Keratinocyte (primary cell): ENCODE data around the gene MRPL28. TPM values are rescaled to one million over a fixed set of nuclear protein-coding genes. Genes with fewer than 3 reads are reported as not detected.

Source experiments
- DNase-seq: peaks from one replicate; pipeline ENCODE4 v3.0.0-alpha.2; 2011; ENCODE audit warnings: low read depth, missing footprints, low spot score
- FAIRE-seq: peaks from 2 replicates; lab custom pipeline; 2011; peaks lifted over from hg19 to GRCh38; lab: Jason Lieb, UNC
- H2AFZ ChIP-seq: 2 replicates; pipeline ENCODE4 v1.6.0; 2012; ENCODE audit warnings: low read length, control low read depth, inconsistent platforms; ENCODE audit not compliant: control insufficient read depth
- H3K27ac ChIP-seq: 2 replicates; pipeline ENCODE4 v1.5.1; 2011; ENCODE audit warnings: low read length; ENCODE audit not compliant: control insufficient read depth, insufficient read depth
- H3K27me3 ChIP-seq: 3 replicates; pipeline ENCODE4 v1.6.0; 2011; ENCODE audit warnings: low read length; ENCODE audit not compliant: control insufficient read depth, insufficient read depth; ENCODE audit errors: extremely low read depth
- H3K36me3 ChIP-seq, 2 experiments: 2 replicates in 1 of 2; 3 replicates in 1 of 2; pipeline ENCODE4 v1.5.1; 2011; ENCODE audit warnings: low read length in 2 of 2, mild to moderate bottlenecking in 1 of 2; ENCODE audit not compliant: control insufficient read depth in 2 of 2, insufficient read depth in 2 of 2; ENCODE audit errors: extremely low read depth in 1 of 2
- H3K4me1 ChIP-seq: 3 replicates; pipeline ENCODE4 v1.5.1; 2011; ENCODE audit warnings: low read length; ENCODE audit not compliant: control insufficient read depth, insufficient read depth; ENCODE audit errors: extremely low read depth
- H3K4me2 ChIP-seq: 3 replicates; pipeline ENCODE4 v1.6.0; 2011; ENCODE audit warnings: low read depth, low read length; ENCODE audit not compliant: control insufficient read depth, insufficient read depth; ENCODE audit errors: extremely low read depth
- H3K4me3 ChIP-seq, 3 experiments: fragments of 200-600 bp in 1 of 3; sonication (generic) in 1 of 3; 2 replicates in 2 of 3; 3 replicates in 1 of 3; pipeline ENCODE4 v1.5.1; 2011 to 2016; ENCODE audit warnings: low read length in 3 of 3, mild to moderate bottlenecking in 3 of 3, control low read depth in 2 of 3, inconsistent platforms in 1 of 3, low read depth in 1 of 3, mixed read lengths in 1 of 3, mixed run types in 1 of 3, moderate library complexity in 1 of 3; ENCODE audit not compliant: control insufficient read depth in 2 of 3, insufficient read depth in 2 of 3; ENCODE audit errors: extremely low read depth in 1 of 3
- H3K79me2 ChIP-seq: 2 replicates; pipeline ENCODE4 v1.6.0; 2012; ENCODE audit warnings: low read length; ENCODE audit not compliant: control insufficient read depth, insufficient read depth
- H3K9ac ChIP-seq: 3 replicates; pipeline ENCODE4 v1.6.0; 2011; ENCODE audit warnings: low read length; ENCODE audit not compliant: control insufficient read depth, insufficient read depth; ENCODE audit errors: extremely low read depth
- H3K9me1 ChIP-seq: 3 replicates; pipeline ENCODE4 v1.6.0; 2011; ENCODE audit warnings: low read length; ENCODE audit not compliant: control insufficient read depth, insufficient read depth; ENCODE audit errors: extremely low read depth
- H3K9me3 ChIP-seq: 2 replicates; pipeline ENCODE4 v1.5.1; 2012; ENCODE audit warnings: low read depth, low read length; ENCODE audit not compliant: control insufficient read depth
- H4K20me1 ChIP-seq: 3 replicates; pipeline ENCODE4 v1.6.0; 2011; ENCODE audit warnings: low read length; ENCODE audit not compliant: control insufficient read depth, insufficient read depth; ENCODE audit errors: extremely low read depth
- CTCF ChIP-seq, 3 experiments: IDR thresholded peaks in 1 of 3; conservative IDR thresholded peaks in 1 of 3; optimal IDR thresholded peaks in 1 of 3; 2 replicates in 2 of 3; 3 replicates in 1 of 3; pipeline versions ENCODE3 to v1.5.1; 2011; ENCODE audit warnings: low read length in 3 of 3, mild to moderate bottlenecking in 3 of 3, moderate library complexity in 2 of 3, control low read depth in 1 of 3, inconsistent platforms in 1 of 3; ENCODE audit not compliant: insufficient read depth in 2 of 3; ENCODE audit errors: extremely low read depth in 1 of 3
- EZH2 ChIP-seq: IDR thresholded peaks from one replicate; pipeline ENCODE4 v1.6.1; 2012; ENCODE audit warnings: inconsistent platforms, mild to moderate bottlenecking, low read length, moderate library complexity
- dilution Hi-C: fragments of 300-500 bp; cut with MboI; formaldehyde crosslinking; loops from one replicate; pipeline ENCODE4 v1.7.0; 2020; ENCODE audit warnings: low sequenced_read_pairs; ENCODE audit not compliant: extremely low pct_ligation_motif_present
- polyA plus RNA-seq, 5 experiments: library from polyadenylated mRNA; depleted of rRNA in 3 of 5; stranded (reverse) in 3 of 5; stranded (forward) in 1 of 5; unstranded in 1 of 5; fragments of >200 nt; gene quantifications; 1 replicate in 1 of 5; 2 replicates in 3 of 5; 3 replicates in 1 of 5; pipeline versions ENCODE4 v1.2.1 to v1.2.3, GENCODE V29; 2011 to 2012; ENCODE audit warnings: missing spikeins in 2 of 5, low read depth in 1 of 5, low replicate concordance in 1 of 5

MRPL28 gene
- polyA plus RNA-seq, 1 donor (not counting 4 experiments of a cell fraction or from before 2014, with no cell fraction given): 115 TPM

GRCh38 chr16:380762-381011 lies 10.3 kb upstream of the MRPL28 start:
- Histone ChIP-seq H3K4me2 (peak overlapping the region; percentile 80), H3K9me1 (no peaks in the 10 kb centered on the region), H3K9me3 (no peaks in the 10 kb centered on the region), H3K9ac (peak overlapping the region; percentile 67), H3K4me3 (peak overlapping the region; percentile 73 to 82 (median 81)), H3K4me1 (peaks cover 16% of the 10 kb centered on the region), H2AFZ (peak overlapping the region; percentile 33), H4K20me1 (no peaks in the 10 kb centered on the region), H3K27ac (no peak overlapping the region), H3K79me2 (peaks cover 9% of the 10 kb centered on the region), H3K36me3 (peaks cover 0 to 10% of the 10 kb centered on the region in 2 experiments), H3K27me3 (no peaks in the 10 kb centered on the region)
- DNase-seq (no peak), FAIRE-seq (no peak)
- TF ChIP-seq CTCF (optimal IDR thresholded peaks at IDR 0.05 in 1 of 3, IDR thresholded peaks at IDR 0.05 in 1 of 3, conservative IDR thresholded peaks at IDR 0.05 in 1 of 3; ENCODE audit: extremely low read depth in 1 of 3, insufficient read depth in 2 of 3, low read length in 3 of 3) (no peak), EZH2 (no peak)
- dilution Hi-C loops: no loop called here

DNA sequence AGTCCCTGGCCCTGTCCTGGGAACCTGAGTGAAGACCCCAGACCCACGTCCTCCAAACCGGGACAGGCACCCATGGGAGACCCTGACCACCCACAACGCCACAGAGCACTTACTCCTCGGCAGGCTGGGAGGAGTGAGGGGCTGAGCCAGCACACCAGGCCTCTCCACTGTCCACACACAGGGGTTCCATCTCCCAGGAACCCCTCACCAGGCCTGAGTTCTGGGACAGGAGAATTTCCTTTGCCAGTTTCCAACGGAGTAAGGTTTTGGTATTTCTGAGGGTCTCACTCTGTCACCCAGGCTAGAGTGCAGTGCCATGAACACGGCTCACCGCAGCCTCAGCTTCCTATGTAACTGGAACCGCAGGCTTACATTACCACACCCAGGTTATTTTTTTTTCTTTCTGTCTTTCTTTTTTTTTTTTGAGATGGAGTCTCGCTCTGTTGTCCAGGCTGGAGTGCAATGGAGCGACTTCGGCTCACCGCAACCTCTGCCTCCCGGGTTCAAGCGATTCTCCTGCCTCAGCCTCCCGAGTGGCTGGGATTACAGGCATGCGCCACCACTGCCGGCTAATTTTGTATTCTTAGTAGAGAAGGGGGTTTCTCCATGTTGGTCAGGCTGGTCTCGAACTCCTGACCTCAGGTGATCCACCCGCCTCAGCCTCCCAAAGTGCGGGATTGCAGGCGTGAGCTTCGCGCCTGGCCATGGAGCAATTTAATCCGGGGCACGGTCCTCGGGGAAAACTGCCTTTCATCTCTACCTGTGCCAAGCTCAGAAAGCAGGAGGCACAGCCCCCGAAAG lies 9.8 kb upstream of the MRPL28 start:
- Histone ChIP-seq H3K9ac (no peak overlapping the region), H3K4me1 (peaks cover 16% of the 10 kb centered on the region), H3K9me3 (no peaks in the 10 kb centered on the region), H3K9me1 (no peaks in the 10 kb centered on the region), H3K4me2 (peak overlapping the region; percentile 80), H3K79me2 (peaks cover 9% of the 10 kb centered on the region), H2AFZ (no peak overlapping the region), H3K36me3 (peaks cover 0 to 10% of the 10 kb centered on the region in 2 experiments), H3K27ac (no peak overlapping the region), H3K27me3 (no peaks in the 10 kb centered on the region), H3K4me3 (peak overlapping the region in 2 of 3 experiments; percentile 81 to 82), H4K20me1 (no peaks in the 10 kb centered on the region)
- DNase-seq (no peak), FAIRE-seq (no peak)
- no peak for TF ChIP-seq CTCF (optimal IDR thresholded peaks at IDR 0.05 in 1 of 3, IDR thresholded peaks at IDR 0.05 in 1 of 3, conservative IDR thresholded peaks at IDR 0.05 in 1 of 3; ENCODE audit: extremely low read depth in 1 of 3, insufficient read depth in 2 of 3, low read length in 3 of 3)
- dilution Hi-C loops: no loop called here
